GM19240 (cell line): Measurements from ENCODE around the gene TLE3.

ENCODE experiments used
- DNase-seq: peaks from one replicate; pipeline ENCODE4 v3.0.0; 2011; ENCODE audit warnings: low spot score; ENCODE audit not compliant: insufficient read length

TLE3 gene

DNA sequence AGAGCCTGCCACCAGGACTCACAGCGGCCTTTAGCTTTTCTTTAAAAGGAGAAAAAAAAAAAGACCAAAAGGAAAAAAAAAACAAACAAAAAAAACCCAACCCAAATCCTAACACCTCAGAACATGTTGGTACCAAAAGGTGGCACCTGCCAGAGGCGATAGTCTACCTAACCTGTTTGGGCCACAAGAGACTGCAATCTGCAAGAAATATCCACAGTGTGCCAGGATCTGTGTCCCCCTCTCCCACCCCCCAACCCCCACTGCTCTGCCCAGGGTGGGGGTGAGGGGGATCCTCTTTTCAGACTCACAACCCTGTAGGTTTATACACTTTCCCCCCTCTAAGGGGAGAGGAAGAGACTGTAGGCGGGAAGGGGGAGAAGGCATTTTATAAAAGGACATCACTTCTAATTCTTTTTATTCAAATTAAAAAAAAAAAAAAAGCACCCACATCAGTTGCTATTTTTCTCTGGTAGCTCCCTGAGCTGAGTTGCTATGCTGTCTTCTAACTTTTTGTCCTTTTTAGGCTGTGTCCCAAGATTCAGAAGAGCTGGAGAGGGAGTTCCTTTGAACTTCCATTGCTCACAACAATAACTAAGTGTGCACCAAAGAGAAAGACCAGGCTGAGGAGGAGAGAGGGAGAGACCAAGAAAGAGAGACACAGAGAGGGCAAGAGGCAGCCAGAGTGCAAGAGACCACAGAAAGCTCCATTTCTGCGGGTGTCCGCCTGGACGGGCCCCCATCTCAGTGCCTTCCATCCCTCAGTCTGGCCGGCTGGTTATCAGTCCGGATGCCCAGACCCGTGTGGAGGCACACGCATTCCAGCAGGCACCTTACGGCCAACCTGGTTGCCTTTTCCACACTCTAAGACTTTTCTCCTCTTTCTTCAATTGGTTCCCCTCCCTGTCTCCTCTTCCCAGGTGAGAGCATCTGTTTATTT lies 48.9 kb downstream of the TLE3 start:
- no peak for DNase-seq

DNA sequence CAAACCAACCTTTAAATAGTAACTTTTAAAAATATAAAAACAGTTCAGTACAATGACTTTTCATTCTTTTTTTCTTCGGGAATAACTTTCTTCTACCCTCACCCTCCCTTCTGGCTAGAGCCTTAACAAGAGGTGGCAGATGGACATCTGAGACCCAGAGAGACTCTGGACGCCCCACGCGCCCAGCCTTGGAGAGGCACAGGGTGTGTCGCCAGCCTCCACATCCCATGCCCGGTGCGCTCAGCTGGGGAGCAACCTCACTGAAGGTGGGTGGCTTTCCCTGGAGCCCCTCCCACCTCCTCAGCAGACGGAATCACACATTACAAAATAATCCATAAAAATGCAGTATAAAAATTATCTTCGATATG lies 49.5 kb downstream of the TLE3 start:
- no peak for DNase-seq

DNA sequence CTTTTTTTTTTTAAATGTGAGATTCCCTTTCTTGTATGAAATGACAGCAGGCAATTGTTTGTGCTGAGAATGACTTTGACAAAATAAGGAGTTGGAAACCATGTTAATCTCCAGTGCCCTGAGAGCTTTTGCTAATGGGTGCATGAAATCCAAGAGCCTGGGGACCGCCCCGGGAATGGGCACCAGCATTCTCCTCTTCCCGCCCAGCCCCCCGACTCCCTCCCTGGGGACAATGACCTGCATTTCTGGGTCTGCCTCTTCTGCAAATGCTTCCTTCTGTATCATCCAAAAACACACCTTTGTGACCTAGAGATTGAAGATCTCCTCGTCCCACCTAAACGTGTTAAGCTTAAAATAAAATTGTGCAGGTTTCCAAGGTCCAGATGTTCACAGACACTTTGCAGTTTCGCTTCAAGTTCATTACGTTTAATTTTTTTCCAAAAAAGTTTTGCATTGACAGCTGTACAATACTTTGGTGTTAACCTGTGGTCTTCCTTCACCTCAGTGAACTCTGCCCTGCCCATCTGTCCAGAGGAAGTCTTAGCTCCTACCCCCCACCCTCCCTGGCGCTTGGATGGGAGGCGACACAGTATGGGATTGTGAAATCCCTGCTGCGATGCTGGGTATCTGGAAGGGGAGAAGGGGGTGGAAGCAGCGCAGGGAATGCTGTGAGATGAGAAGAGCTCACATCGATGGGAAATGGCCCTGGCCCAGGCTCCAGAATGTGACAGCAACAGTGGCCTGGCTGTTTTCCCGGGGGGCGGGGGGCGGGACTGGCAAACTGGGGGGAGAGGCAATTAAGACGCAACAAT lies 50.1 kb downstream of the TLE3 start:
- no peak for DNase-seq

DNA sequence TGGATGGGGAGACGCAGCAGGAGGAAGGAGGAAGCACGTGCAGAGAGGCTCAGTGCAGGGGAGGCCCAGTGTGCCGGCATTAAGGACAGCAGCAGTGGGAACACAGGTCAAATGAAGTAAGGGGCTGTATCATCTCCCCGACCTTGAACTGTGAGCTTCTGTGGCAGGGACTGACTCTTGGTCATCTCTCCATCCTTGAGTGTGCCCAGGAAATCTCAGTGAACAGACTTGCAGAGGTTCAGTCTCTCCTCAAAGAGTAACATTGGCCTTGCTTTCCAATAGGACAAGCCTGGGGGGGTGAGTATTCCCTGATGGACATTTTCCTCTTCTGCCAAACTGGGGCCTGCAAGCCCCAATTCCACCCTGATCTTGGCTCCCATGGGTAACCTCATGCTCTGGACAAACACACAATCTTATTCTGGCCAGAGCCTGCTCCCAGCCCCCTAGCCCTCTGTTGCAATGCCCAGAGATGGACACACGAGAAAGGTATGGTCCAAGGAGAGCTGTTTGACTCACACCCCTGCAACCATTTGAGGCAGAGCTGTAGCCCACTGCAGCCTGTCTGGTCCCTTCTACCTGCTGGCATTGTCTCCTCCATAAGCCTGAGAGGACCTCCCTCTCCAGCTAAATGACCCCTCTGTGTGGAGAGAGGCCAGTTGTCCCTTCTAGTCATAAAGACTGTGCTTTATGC lies 50.9 kb downstream of the TLE3 start:
- no peak for DNase-seq

DNA sequence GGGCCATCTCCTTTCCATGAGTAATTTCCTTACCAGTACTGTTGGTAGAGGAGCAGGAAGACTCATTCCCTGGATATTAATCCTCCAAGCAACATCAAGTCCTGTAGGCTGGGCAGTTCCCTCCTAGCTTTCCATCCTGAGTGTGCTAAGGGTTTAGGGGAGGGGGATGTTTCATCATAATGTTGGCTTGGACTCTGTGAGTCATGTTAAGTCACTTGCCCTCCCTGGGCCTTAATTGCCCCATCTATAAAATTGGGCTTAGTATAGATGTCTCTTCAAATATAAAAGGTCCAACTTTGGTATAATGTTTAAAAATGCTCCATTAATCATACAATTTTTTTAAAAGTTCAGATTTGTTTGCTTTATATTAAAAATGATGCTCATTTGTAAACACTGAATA lies 52.7 kb downstream of the TLE3 start:
- DNase-seq, result no peak

DNA sequence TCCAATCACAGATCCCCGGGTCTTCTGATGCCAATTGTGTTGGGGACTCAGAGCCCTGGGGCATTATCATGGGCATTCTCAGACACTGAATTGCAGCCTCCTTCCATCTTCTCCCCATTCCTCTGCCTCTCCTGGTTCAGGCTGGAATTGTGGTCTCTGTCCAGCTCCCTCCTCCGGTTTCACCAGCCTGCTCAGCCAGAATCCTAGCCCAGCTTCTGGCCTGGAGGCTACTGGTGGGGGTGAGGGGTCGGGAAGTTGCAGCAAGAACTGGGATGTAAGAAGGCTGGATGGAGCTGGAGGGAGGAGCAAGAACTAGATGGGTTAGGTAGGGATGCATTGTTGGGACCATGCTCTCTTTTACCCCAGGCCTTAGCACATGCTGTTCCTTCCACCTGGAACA lies 53.5 kb downstream of the TLE3 start:
- DNase-seq, result no peak

DNA sequence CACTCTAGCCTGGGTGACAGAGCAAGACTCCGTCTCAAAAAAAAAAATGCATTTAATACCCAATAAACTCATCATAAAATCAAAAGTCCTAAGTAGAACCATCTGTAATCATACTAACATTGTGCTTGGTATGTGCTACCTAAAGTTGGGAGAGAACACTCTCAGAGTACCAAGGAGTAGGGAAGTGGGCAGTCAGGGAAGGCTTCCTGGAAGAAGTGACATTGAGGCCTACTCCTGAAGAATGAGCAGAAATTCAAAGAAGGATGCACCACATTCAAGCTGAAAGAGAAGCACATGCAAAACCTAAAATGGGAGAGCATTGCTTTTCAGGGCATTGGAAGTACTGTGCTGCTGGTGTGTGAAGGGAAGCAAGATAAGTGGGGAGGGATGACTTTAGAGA lies 54.1 kb downstream of the TLE3 start:
- no peak for DNase-seq

DNA sequence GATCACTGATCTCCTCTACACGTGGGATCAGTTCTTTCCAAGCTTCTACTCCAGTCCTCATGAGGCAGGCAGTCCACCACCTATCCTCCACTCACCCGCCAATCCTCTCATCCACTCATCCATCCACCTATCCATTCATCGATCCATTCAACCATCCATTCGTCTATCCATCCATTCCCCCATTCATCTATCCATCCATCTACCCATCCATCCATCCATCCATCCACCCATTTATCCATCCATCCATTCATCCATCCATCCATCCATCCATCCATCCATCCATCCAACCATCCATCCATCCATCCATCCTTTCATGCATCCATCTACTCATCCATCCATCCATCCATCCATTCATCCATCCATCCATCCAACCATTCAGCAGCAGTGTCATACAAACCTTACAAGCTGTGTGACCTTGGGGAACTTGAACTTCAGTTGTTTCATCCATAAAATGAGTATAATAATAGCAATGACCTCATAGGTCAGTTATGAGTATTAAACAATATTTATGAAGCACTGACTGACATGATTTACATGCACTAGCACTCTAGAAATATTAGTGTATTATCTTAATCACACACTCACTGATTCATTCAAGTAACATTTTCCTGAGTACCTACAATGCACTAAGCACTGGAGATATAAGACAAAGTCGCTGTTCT lies 55.0 kb downstream of the TLE3 start:
- DNase-seq, result no peak

DNA sequence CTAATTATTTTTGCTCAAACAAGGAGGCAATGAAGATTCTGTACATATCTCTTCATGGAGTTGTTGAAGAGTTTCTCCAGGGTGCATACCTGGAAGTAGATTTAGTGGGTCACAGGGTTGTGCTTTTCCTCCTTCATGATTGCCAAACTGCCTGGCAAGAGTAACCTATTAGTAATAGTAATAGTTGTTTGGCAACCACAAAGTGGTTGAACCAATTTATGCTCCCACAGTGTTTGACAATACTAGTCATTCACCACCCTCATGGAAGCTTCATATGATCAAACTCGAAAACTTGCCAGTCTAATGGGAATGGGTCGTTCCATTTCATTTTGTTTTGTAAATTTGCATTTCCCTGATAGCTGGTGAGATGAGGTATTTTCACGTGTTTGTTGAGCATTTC lies 57.8 kb downstream of the TLE3 start:
- no peak for DNase-seq

DNA sequence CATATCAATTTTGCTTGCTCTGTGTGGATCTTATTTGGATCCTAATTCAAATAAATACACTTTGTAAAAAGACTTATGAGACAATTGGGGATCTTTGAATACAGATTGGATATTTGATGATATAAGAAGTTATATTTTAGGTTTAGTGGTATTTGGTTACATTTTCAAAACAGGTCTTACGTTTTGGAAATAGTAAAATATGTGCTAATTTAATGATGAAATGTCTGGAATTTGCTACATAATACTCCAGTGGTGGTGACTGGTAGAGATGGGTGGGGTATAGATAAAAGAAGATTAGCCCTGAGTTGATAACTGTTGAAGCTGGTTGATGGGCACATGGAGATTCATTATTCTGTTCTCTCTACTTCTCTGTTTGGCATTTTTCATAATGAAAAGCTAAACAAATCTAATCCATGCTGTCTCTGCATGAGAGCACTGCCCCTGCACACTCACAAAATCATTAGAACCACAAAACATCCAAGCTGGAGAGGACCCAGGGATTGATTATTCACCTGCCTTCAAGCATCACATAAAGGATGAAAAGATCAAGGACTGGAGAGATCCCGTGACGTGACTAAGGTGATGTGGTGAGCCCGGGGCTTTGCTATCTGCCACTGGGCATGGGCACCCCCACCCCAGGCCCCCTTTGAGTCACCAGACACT lies 58.9 kb downstream of the TLE3 start:
- no peak for DNase-seq

DNA sequence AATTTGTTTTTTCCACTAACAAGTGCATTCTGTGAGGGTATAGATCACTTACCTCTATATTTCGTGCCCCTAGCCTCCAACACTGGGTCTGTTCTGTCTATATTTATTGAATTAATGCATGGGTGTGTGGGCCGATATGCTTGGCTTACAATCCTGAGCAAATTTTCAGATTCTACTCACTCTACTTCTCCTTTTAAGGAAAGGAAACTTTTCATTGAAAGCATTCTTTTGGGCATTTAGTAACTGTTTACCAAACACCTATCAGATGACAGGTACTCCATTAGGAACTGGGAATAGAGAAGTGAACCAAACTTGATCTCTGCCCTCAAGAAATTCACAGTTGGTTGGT lies 60.5 kb downstream of the TLE3 start:
- no peak for DNase-seq

DNA sequence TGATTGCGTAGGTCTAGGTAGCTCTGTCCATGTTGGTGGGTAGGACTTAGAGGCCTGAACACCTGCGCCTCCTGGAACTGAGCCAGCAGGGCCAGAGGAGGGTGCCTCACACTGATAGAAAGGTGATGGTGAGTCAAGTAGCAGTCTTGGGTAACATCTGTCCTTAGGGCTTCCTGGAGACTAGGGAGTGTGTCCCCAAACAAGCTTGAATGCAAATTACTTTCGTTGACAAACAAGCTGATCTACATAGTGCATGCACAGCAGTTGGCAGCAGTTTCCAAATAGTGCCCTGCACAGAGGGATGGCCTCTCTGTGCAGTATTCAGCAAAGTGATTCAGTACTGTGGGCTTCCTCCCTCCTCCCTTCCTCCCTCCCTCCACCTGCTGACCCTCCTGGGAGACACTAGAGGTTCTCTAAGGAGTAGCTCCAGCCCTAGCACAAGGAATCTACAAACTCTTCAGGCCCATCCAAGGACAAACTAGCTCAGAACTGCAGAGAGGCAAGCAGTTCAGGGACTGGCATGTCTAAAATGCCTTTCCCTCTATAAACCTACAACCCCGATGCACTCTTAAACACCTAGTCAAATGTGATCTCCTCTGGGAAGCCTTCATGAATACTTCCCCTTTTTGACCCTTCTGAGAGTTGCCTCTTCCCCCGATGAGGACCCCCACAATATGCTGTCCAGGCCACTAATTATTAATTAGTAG lies 61.0 kb downstream of the TLE3 start:
- DNase-seq, result peak; percentile 89

DNA sequence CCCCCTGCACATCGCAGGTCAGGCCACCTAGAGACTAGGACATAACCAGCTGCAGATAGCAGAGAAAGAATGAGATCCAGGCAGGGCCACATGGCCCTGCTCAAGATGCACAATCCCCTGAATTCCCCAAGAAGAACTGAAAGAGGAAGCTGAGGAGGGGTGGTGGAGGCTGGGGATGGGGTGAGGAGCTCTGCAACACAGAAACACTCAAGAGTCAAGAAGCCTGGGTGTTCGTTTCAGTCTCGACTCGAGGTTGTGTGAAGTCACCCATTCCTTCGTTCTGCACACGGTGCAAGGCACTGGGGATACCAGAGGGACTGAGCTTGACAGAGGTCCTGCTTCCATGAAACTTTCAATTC lies 62.0 kb downstream of the TLE3 start:
- DNase-seq, result peak; percentile 81

DNA sequence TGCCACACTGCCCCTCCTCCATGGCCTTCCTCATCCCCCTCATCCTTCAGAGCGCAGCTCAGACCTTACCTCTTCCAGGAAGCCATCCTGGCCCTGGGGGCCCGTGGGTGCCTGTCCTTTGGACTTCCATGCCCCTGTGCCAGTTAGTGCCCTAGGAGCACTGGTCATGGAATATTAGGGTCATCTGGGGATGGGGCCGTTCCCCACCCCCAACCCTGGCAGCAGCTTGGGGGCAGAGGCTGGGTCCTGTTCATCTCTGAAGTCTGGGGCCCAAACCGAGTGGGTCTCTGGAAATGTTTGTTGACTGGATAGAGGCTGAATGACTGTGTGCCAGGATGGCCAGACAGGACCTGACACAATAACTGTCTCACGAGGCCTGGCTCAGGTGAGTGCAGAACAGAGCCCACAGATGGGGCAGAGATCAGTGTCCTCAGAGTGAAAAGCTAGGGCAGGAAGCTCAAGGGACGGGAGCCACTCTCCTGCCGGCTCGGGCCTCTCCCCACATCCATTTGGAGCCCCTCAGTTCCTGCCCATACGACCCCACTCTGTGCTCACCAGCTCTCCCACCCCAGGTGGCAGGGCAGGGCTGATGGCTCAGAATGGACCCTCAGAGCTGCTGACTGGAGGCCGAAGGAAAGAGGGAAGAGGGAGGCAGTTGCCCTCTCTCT lies 62.5 kb downstream of the TLE3 start:
- no peak for DNase-seq

DNA sequence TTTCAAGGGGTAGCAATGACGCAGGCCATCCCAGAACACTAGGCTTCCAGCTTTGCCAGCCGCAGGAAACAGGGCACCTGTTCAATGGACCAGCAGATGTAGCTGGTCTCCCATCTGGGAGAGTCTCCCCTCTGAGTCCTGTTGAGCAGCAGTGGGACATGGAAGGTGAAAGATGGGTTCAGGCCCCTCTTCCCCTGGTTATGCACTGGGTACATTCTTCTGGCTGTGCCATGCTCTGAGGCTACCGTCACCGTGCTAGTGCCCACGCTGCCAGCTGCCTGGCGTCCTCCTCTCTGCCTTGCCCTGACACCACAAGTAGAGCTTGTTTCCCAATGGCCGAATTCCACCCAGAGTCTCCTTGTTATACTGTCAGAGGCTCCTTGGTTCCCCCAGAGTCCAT lies 63.1 kb downstream of the TLE3 start:
- DNase-seq, result no peak

DNA sequence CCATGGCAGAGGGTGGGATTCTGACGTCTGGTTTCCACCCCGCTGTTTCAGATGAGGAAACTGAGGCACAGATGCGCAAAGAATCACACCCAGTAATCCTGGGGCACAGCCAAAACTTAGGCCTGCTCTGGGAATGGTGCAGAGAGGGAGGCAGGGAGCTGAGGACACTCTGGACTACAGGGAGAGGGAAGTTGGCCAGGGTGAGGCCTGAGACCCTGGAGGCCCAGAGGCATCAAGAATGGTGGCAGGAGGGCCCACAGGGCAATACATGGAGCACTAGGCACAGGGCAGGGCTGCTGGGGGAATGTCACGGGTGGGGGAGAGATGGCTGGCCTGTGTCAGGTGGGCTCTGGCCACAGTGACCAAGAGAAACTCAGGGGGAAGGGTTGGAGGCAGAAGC lies 63.6 kb downstream of the TLE3 start:
- no peak for DNase-seq

DNA sequence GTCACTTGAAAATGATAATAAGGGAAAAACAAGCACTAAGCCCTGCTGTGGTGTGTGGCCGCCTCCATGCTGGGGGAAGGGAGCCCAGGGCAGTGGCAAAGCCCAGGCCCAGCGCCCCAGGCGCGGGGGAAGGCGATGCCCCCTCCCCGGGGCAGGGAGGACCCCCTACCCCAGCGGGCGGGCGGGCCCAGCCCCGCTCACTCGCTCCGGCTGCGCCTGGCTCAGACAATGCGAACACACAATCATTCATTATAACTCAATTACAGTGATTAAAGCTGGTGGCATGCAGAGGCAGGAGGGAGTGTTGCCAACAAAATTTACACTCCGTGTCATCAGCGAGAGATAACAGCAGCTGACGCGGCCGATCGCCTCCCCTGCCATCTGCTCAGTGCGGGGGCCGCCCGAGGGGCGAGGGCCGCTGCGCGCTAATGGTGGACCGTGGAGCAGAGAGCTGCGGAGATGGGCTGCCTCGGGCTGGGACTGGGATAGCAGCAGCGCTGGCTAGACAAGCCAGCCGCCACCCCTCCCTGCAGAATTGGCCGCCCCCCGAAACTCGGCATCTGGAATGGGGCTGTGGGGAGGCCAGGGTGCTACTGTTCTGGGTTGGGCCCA lies 64.1 kb downstream of the TLE3 start:
- DNase-seq, result no peak

DNA sequence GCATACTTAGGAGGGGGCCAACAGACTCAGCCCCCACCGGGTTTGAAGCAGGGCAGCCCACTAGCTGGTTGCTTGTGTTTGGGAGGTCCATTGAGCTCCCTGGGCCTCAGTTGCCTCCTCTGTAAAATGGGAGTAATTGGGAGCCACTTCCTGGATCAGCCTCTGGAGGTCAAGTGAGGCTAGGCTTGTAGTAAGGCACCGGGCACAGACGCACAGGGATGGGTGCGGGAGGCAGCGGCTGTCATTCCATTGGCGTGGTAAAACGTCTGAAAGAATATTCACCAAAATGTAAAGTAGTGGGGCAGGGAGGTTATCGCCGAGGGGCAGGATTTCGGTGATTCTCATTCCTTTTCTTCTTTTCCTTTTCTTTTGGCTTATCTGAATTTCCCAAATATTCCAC lies 64.6 kb downstream of the TLE3 start:
- no peak for DNase-seq

DNA sequence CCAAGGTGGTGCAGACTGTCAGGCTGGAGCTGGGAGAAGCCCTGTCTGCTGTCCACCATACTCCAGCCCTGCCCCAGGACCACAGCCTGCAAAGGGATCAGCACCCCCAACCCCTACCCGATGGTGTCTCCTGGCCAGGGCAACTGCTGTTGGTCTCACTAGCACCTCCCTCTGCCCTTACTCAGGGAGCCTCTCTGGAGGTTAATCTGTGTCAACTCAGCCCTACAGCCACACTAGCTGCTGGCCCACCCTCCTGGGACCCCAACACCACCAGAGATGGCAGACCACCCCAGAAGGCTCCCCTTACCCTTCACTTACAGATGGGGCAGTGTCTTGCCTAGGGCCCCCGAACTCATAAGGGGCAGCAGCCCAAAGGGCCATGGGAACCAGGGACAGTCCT lies 65.2 kb downstream of the TLE3 start:
- DNase-seq, result no peak

DNA sequence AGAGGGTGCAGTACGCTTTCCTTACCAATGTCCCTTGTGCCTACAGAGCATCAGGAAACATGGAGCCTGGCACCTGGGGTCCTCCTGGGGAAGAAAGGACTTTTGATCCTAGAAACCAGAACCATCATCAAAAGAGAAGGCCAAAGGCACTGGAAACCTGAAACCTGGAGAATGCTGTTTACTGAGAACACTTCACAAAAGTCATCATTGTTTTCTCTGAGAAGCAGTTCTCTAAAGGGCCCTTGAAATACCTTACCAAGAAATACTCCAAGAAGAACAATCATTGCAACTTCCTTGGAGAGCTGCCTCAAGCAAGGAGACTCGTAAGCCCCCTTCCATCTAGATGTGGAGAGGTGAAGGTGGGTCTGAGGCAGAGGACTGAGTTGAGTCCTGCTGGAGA lies 66.0 kb downstream of the TLE3 start:
- no peak for DNase-seq
